Spleen (tissue), 11 donors: ENCODE data around the gene FNBP1L. TPM values are rescaled to one million over a fixed set of nuclear protein-coding genes. Genes with fewer than 3 reads are reported as not detected.

Experiments used
- DNase-seq: peaks from one replicate; pipeline ENCODE4 v3.0.0-alpha.2; 2020
- H3K27ac ChIP-seq, 8 donors: fragments of 200-600 bp; sonication (generic) in 7 of 8; 1 replicate in 4 of 8; 2 replicates in 4 of 8; pipeline versions ENCODE4 v1.5.0 to v1.8.0; 2016 to 2021; ENCODE audit warnings: inconsistent platforms in 4 of 8, mild to moderate bottlenecking in 4 of 8, moderate library complexity in 1 of 8
- H3K27me3 ChIP-seq, 7 donors: fragments of 200-600 bp; sonication (generic) in 6 of 7; replicated peaks in 1 of 7; 1 replicate in 4 of 7; 2 replicates in 3 of 7; pipeline versions ENCODE4 v1.5.0 to v1.8.0; 2016 to 2021; ENCODE audit warnings: inconsistent platforms in 3 of 7, mild to moderate bottlenecking in 1 of 7
- H3K36me3 ChIP-seq, 6 donors: fragments of 200-600 bp; sonication (generic) in 5 of 6; 1 replicate in 4 of 6; 2 replicates in 2 of 6; pipeline versions ENCODE4 v1.5.0 to v1.8.0; 2016 to 2021; ENCODE audit warnings: inconsistent platforms in 2 of 6
- H3K4me1 ChIP-seq, 6 donors: fragments of 200-600 bp; sonication (generic) in 5 of 6; 1 replicate in 3 of 6; 2 replicates in 3 of 6; pipeline versions ENCODE4 v1.5.0 to v1.8.0; 2016 to 2021; ENCODE audit warnings: inconsistent platforms in 3 of 6
- H3K4me3 ChIP-seq, 8 donors: fragments of 200-600 bp; sonication (generic) in 7 of 8; 1 replicate in 4 of 8; 2 replicates in 4 of 8; pipeline versions ENCODE4 v1.5.0 to v1.8.0; 2016 to 2021; ENCODE audit warnings: inconsistent platforms in 4 of 8, mild to moderate bottlenecking in 4 of 8, moderate library complexity in 2 of 8
- H3K9me3 ChIP-seq, 8 donors: fragments of 200-600 bp; sonication (generic) in 7 of 8; 1 replicate in 4 of 8; 2 replicates in 4 of 8; pipeline versions ENCODE4 v1.5.0 to v1.8.0; 2016 to 2021; ENCODE audit warnings: inconsistent platforms in 4 of 8
- POLR2A ChIP-seq, 3 donors: fragments of 450-650 bp; IDR thresholded peaks; one replicate each; pipeline ENCODE4 v1.5.1; 2017; ENCODE audit warnings: antibody characterized with exemption in 3 of 3, mild to moderate bottlenecking in 1 of 3
- POLR2AphosphoS5 ChIP-seq, 3 donors: sonication (generic); formaldehyde crosslinking; IDR thresholded peaks; one replicate each; pipeline ENCODE4 v1.5.1; 2017; ENCODE audit warnings: antibody characterized with exemption in 3 of 3
- WGBS, 5 donors: extraction: QIAGEN DNeasy Blood & Tissue Kit in 3 of 5; methylation state at CpG; one replicate each; pipeline versions ENCODE4 v1.1.5 to v1.1.7; 2013 to 2018; 5-methylcytosine and 5-hydroxymethylcytosine counted together
- intact Hi-C: fragments of 100-400 bp; cut with DNase I; formaldehyde crosslinking; loops from one replicate; pipeline ENCODE4 v1.15.0; 2023; ENCODE audit warnings: low total_unique reads
- polyA plus RNA-seq, 3 donors: library from polyadenylated mRNA; stranded (reverse); fragments of 200-250 nt; gene quantifications; one replicate each; pipeline ENCODE4 v1.2.1, GENCODE V29; 2013
- total RNA-seq, 7 donors: library from RNA; depleted of rRNA in 3 of 7; stranded (reverse); fragments of >200 nt in 3 of 7; fragmentation: NEBNext Ultra II Directional in 4 of 7; extraction: Animal tissue kit (Norgen Biotek cat#: 25700) in 4 of 7; gene quantifications; one replicate each; pipeline versions ENCODE4 v1.1.0 to v1.2.1, GENCODE V29; 2016 to 2021
- TF ChIP-seq, protein P1 (sequence below), 11 experiments: fragments of 200-600 bp in 7 of 11; fragments of 450-650 bp in 4 of 11; sonication (generic) in 4 of 11; IDR thresholded peaks in 8 of 11; conservative IDR thresholded peaks in 3 of 11; 1 replicate in 7 of 11; 2 replicates in 4 of 11; pipeline versions ENCODE4 v1.4.0 to v1.8.0; 2016 to 2021; ENCODE audit warnings: antibody characterized with exemption in 11 of 11, inconsistent platforms in 4 of 11, mild to moderate bottlenecking in 1 of 11
- donor health status: healthy with polysubstance abuse.
- donor health status: DM: no; HTN: no; CAD: no; lungs with moderate emphysema.
- donor health status: DM: no; HTN: no; CAD: no.
- donor health status: Bipolar disorder and iron deficiency.
- donor health status: healthy.
- donor health status: DM: no; HTN: no; CAD: no.
- donor health status: DM: yes; HTN: yes; CAD: no.

FNBP1L gene
- total and polyA plus RNA-seq, 10 donors = 1.5 to 10.0 (median 5.5) TPM

DNA sequence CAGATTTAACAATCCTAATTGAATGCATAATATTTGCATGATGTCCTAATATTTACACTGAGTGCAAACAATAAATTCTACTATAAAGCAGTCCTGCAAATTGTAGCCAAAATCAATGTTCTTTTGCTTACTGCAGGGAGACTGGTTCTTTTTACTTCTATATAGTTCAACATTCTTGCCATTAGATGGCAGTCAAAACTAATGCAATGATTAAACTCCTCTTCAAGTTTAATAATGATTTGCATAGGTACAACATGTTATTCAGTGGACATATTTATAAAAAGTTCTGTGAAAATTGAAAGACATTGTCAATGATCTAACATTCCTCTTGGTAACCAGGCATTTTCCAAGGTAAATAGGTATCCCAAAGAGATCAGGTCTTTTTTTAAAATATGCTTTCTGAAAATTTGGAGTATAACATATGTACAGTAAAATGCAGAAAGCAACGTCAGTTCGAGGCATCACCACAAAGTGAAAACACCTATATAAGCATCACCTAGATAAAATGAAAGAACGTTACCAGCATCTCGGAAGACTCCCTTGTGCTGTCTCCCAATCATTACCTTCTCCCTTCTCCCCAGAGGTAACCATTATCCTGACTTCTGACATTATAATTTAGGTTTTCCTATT lies 9.8 kb upstream of the FNBP1L start:
- intact Hi-C loops = loop anchor here (10.0 kb wide), 1 partner anchor 187 kb away; no protein-coding TSS in a partner anchor
- peaks cover 0 to 24% (median 0%) of the 10 kb centered on the region in 7 donors for H3K27me3 ChIP-seq
- no peak overlapping the region for H3K27ac ChIP-seq
- H3K9me3 ChIP-seq = no peaks in the 10 kb centered on the region
- WGBS, 5 donors = 47 to 71% (median 60%) methylated on average over 4 of the region's 4 CpGs
- H3K4me1 ChIP-seq = peaks cover 0 to 5% (median 0%) of the 10 kb centered on the region in 6 donors
- no peaks in the 10 kb centered on the region for H3K36me3 ChIP-seq
- TF ChIP-seq, protein P1, sequence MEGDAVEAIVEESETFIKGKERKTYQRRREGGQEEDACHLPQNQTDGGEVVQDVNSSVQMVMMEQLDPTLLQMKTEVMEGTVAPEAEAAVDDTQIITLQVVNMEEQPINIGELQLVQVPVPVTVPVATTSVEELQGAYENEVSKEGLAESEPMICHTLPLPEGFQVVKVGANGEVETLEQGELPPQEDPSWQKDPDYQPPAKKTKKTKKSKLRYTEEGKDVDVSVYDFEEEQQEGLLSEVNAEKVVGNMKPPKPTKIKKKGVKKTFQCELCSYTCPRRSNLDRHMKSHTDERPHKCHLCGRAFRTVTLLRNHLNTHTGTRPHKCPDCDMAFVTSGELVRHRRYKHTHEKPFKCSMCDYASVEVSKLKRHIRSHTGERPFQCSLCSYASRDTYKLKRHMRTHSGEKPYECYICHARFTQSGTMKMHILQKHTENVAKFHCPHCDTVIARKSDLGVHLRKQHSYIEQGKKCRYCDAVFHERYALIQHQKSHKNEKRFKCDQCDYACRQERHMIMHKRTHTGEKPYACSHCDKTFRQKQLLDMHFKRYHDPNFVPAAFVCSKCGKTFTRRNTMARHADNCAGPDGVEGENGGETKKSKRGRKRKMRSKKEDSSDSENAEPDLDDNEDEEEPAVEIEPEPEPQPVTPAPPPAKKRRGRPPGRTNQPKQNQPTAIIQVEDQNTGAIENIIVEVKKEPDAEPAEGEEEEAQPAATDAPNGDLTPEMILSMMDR (IDR thresholded peaks at IDR 0.05 in 8 of 11, conservative IDR thresholded peaks at IDR 0.05 in 3 of 11) = peak in 10 of 11 experiments; percentile 7 to 70 (median 52)
- no peak for TF ChIP-seq POLR2AphosphoS5 (IDR thresholded peaks at IDR 0.05)
- no peak for DNase-seq
- no peak overlapping the region for H3K4me3 ChIP-seq

DNA sequence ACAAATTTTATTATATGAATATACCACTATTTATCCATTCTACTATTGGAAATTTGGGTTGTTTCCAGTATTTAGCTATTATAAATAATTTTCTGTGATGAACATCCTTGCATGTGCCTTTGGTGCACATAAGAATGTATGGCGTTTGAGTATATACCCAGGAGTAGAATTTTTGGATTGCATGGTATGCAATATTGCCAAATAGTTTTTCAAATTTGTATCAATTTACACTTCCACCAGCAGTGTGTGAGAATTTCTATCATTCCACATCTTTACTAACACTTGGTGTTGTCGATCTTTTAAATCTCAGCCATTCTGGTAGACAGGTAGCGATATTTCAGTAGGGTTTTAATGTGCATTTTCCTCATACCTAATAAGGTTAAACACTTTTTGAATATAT lies 9.2 kb upstream of the FNBP1L start:
- Histone ChIP-seq H3K4me3 (no peak overlapping the region), H3K9me3 (no peaks in the 10 kb centered on the region), H3K27ac (no peak overlapping the region), H3K4me1 (peaks cover 0 to 5% (median 0%) of the 10 kb centered on the region in 6 donors), H3K27me3 (peaks cover 0 to 18% (median 0%) of the 10 kb centered on the region in 7 donors), H3K36me3 (no peaks in the 10 kb centered on the region)
- TF ChIP-seq POLR2AphosphoS5 (IDR thresholded peaks at IDR 0.05) = no peak
- TF ChIP-seq POLR2A (IDR thresholded peaks at IDR 0.05) = no peak
- TF ChIP-seq, protein P1 (IDR thresholded peaks at IDR 0.05 in 8 of 11, conservative IDR thresholded peaks at IDR 0.05 in 3 of 11) = no peak
- no peak for DNase-seq
- 85 to 96% (median 93%) methylated on average over 3 of the region's 3 CpGs for WGBS, 5 donors
- intact Hi-C loops = loop anchor here (10.0 kb wide), 1 partner anchor 186 kb away; no protein-coding TSS in a partner anchor

DNA sequence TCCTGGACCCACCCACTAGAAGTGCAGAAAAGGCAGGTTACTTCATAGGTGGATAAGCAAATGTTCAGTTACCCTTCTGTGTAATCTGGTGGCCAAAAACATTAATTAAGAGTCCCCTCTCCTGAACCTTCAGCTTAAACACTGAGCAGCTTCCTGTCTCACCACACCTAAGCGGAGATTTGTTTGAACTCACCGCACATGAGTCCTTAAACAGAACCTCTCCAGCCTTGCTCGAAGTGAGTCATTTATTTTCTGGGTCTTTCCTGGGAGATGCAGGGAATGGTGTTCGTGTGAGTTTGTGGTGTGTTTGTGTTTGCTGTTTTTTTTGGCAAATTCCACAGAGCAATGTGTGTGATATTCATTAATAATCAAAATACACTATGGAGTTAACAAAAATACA lies 7.6 kb upstream of the FNBP1L start:
- H3K27ac ChIP-seq = no peak overlapping the region
- no peak for TF ChIP-seq POLR2A (IDR thresholded peaks at IDR 0.05)
- no peak for TF ChIP-seq POLR2AphosphoS5 (IDR thresholded peaks at IDR 0.05)
- H3K36me3 ChIP-seq = no peaks in the 10 kb centered on the region
- peaks cover 0 to 5% (median 0%) of the 10 kb centered on the region in 6 donors for H3K4me1 ChIP-seq
- no peak for DNase-seq
- WGBS, 5 donors = 79 to 85% (median 84%) methylated on average over 4 of the region's 4 CpGs
- peaks cover 0 to 4% (median 0%) of the 10 kb centered on the region in 7 donors for H3K27me3 ChIP-seq
- intact Hi-C loops = no loop called here
- no peaks in the 10 kb centered on the region for H3K9me3 ChIP-seq
- no peak overlapping the region for H3K4me3 ChIP-seq

DNA sequence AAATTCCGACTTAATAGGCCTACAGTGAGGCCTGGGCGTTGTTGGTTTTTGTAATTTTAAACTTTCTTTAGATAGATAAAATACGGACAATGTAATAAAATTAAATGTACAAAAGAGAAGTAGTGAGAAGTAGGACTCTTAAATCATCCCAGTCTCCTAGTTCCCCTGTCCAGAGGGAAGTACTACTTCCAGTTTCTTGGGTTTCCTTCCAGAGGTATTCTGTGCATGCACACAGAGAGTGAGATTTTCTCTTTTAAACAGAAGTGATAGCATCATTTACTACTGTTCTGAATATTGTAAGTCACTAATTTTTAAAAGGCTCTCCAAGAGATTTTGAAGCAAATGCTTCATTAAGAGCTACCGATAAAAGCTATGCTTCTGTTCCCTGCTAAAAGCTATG lies 7.2 kb upstream of the FNBP1L start:
- DNase-seq = no peak
- Histone ChIP-seq H3K27me3 (peaks cover 0 to 5% (median 0%) of the 10 kb centered on the region in 7 donors), H3K4me1 (peaks cover 0 to 5% (median 0%) of the 10 kb centered on the region in 6 donors), H3K27ac (no peak overlapping the region), H3K4me3 (no peak overlapping the region), H3K9me3 (no peaks in the 10 kb centered on the region), H3K36me3 (no peaks in the 10 kb centered on the region)
- intact Hi-C loops = no loop called here
- TF ChIP-seq, protein P1 (IDR thresholded peaks at IDR 0.05 in 8 of 11, conservative IDR thresholded peaks at IDR 0.05 in 3 of 11) = no peak
- TF ChIP-seq POLR2A (IDR thresholded peaks at IDR 0.05) (no peak), POLR2AphosphoS5 (IDR thresholded peaks at IDR 0.05) (no peak)
- WGBS, 5 donors = 83 to 92% (median 89%) methylated on average over 4 of the region's 4 CpGs
